ENCODE data around the gene MAP6.
"Not testable (repeated sequence)": the region's sequence is repeated elsewhere in the genome, so short reads cannot be mapped to it uniquely, and the experiment has no call there.

The MAP6 gene

GRCh38 chr11:75588051-75588481 is 80.8 kb downstream of the MAP6 start:
- FAIRE-seq: no peak

- FAIRE-seq: no peak
These were observed 82.4 kb downstream of the MAP6 start for GRCh38 chr11:75586395-75586794.

- no peak for FAIRE-seq
These were observed 83.6 kb downstream of the MAP6 start for GRCh38 chr11:75585293-75585670.

- not testable (repeated sequence) for FAIRE-seq
These were observed 84.1 kb downstream of the MAP6 start for GRCh38 chr11:75584659-75585292.

GRCh38 chr11:75583718-75584658 is 84.8 kb downstream of the MAP6 start:
- FAIRE-seq: no peak

- FAIRE-seq: no peak
These were observed 85.7 kb downstream of the MAP6 start for GRCh38 chr11:75582895-75583717.

GRCh38 chr11:75582506-75582894 is 86.3 kb downstream of the MAP6 start:
- no peak for FAIRE-seq

GRCh38 chr11:75579841-75580240 is 89.0 kb downstream of the MAP6 start:
- FAIRE-seq: no peak

- no peak for FAIRE-seq
These were observed 89.9 kb downstream of the MAP6 start for GRCh38 chr11:75578977-75579376.

- no peak for FAIRE-seq
These were observed 91.6 kb downstream of the MAP6 start for GRCh38 chr11:75577207-75577606.

GRCh38 chr11:75576499-75576918 is 92.3 kb downstream of the MAP6 start:
- no peak for FAIRE-seq

- FAIRE-seq: no peak
These were observed 92.8 kb downstream of the MAP6 start for GRCh38 chr11:75576017-75576416.

GRCh38 chr11:75574698-75575602 is 93.9 kb downstream of the MAP6 start:
- no peak for FAIRE-seq

- no peak for FAIRE-seq
These were observed 96.1 kb downstream of the MAP6 start for GRCh38 chr11:75572744-75573143.

- no peak for FAIRE-seq
These were observed 97.2 kb downstream of the MAP6 start for GRCh38 chr11:75571625-75572024.

- no peak for FAIRE-seq
These were observed 98.2 kb downstream of the MAP6 start for GRCh38 chr11:75570559-75571139.

- FAIRE-seq: no peak
These were observed 100.1 kb downstream of the MAP6 start for GRCh38 chr11:75568616-75569219.

- FAIRE-seq: no peak
These were observed 100.9 kb downstream of the MAP6 start for GRCh38 chr11:75567971-75568370.

- no peak for FAIRE-seq
These were observed 102.0 kb downstream of the MAP6 start for GRCh38 chr11:75566763-75567279.

GRCh38 chr11:75565916-75566762 is 102.7 kb downstream of the MAP6 start:
- FAIRE-seq: no peak

Measured in TTC549 (cell line).